LNCaP clone FGC (cell line): ENCODE data around the gene IMMP2L.

Experiments
- DNase-seq: peaks from one replicate; pipeline ENCODE4 v3.0.0-alpha.2; 2011; ENCODE audit warnings: low read depth
- H3K4me3 ChIP-seq: 2 replicates; pipeline ENCODE4 v1.5.1; 2011; ENCODE audit warnings: mild to moderate bottlenecking, low read depth, low read length, control low read depth
- CTCF ChIP-seq: IDR thresholded peaks from 2 replicates; pipeline ENCODE4 v1.5.1; 2012; ENCODE audit warnings: mild to moderate bottlenecking; ENCODE audit not compliant: control insufficient read depth, insufficient read depth; ENCODE audit errors: extremely low read depth

The IMMP2L gene

GRCh38 chr7:110890101-110890500 is 672.2 kb downstream of the IMMP2L start:
- H3K4me3 ChIP-seq: no peak overlapping the region
- no peak for DNase-seq
- no peak for TF ChIP-seq CTCF

- no peak for DNase-seq
- H3K4me3 ChIP-seq: no peak overlapping the region
- peak; percentile 10; the same call in 1 of the 2 replicates for TF ChIP-seq CTCF
Observed at GRCh38 chr7:110889335-110889734, 673.0 kb downstream of the IMMP2L start.

- peak; percentile 18 for DNase-seq
- no peak for TF ChIP-seq CTCF
- H3K4me3 ChIP-seq: no peak overlapping the region
Observed at GRCh38 chr7:110888641-110889040, 673.7 kb downstream of the IMMP2L start.

GRCh38 chr7:110885474-110885873 is 676.8 kb downstream of the IMMP2L start:
- TF ChIP-seq CTCF: no peak
- no peak for DNase-seq
- H3K4me3 ChIP-seq: no peak overlapping the region

- no peak overlapping the region for H3K4me3 ChIP-seq
- DNase-seq: no peak
- no peak for TF ChIP-seq CTCF
Observed at GRCh38 chr7:110881721-110882120, 680.6 kb downstream of the IMMP2L start.

GRCh38 chr7:110880971-110881370 is 681.3 kb downstream of the IMMP2L start:
- H3K4me3 ChIP-seq: no peak overlapping the region
- no peak for DNase-seq
- TF ChIP-seq CTCF: no peak

- TF ChIP-seq CTCF: no peak
- no peak for DNase-seq
- H3K4me3 ChIP-seq: no peak overlapping the region
Observed at GRCh38 chr7:110877016-110877415, 685.3 kb downstream of the IMMP2L start.
